Posterior vena cava (tissue), 2 donors: ENCODE data around the gene PDE4C. TPM values are rescaled to one million over a fixed set of nuclear protein-coding genes. Genes with fewer than 3 reads are reported as not detected.

ENCODE experiments used
- DNase-seq: peaks from one replicate; pipeline ENCODE4 v3.0.0-alpha.2; 2020; ENCODE audit warnings: low spot score
- intact Hi-C, 2 donors: fragments of 100-400 bp; cut with DNase I; formaldehyde crosslinking; loops; one replicate each; pipeline versions ENCODE4 v1.14.1 to v1.14.2; 2022 to 2023
- long read RNA-seq, 2 donors: library from polyadenylated mRNA; unstranded; transcript quantifications; one replicate each; pipeline ENCODE4 v2.0.0, GENCODE V29; 2020 to 2021
- total RNA-seq, 2 donors: library from RNA; stranded (reverse); fragmentation: NEBNext Ultra II Directional; extraction: Animal tissue kit (Norgen Biotek cat#: 25700); gene quantifications; one replicate each; pipeline ENCODE4 v1.2.1, GENCODE V29; 2021
- donor health status: DM: yes; HTN: yes; CAD: no.
- donor health status: DM: yes; HTN: yes; CAD: no.

Gene PDE4C
- 1 to 10 TPM in 1 of 2 donors, under 1 TPM in 1; 0.90 to 1.1 TPM for total RNA-seq
- long read RNA-seq, donor 1 = 0 reads
- long read RNA-seq, donor 2, partial matches to known transcripts = 0 of 3 reads
- long read RNA-seq, donor 2, other reads (novel, unspliced or antisense) = 3 of 3 reads

DNA sequence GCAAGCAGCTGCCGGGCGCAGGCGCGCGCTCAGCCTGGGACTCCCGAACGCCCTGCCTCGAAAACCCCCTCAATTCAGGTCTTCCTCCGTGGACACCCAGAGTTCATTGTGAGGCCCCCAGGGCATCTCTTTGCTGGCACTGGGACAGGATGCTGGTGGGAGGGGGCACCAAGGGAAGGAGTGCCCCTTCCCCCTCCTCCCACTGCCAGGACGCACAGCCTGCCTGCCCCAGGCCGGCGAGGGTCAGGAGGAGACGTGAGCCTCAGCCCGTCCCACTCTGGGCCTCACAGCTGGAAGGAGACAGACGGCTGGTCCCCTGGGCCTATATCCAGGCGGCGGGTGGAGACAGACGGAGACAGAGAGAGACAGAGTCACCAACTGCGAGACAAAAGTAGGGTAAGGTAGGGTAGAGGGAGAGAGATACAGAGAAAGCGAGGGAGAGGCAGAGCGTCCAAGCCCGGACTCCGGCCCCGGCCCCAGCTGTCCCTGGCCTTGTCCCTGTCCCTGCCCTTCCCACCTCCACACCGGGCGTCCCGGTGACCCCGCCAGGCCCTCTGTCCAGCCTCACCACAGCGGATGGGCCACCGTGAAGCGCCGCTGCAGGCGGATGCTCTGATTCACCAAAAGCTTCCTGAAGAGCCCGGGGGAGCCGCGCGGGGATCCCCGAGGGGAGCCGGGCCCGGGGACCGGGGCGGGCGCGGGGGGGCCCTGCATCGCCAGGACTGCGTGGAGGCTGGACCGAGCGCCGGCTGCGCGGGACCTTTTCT is at the start of gene PDE4C:
Gene PDE4C (minus strand): TSS at position 737 of the 767 bp plus-strand sequence. CDS start 23 bp downstream, at position 714.
- no peak for DNase-seq

DNA sequence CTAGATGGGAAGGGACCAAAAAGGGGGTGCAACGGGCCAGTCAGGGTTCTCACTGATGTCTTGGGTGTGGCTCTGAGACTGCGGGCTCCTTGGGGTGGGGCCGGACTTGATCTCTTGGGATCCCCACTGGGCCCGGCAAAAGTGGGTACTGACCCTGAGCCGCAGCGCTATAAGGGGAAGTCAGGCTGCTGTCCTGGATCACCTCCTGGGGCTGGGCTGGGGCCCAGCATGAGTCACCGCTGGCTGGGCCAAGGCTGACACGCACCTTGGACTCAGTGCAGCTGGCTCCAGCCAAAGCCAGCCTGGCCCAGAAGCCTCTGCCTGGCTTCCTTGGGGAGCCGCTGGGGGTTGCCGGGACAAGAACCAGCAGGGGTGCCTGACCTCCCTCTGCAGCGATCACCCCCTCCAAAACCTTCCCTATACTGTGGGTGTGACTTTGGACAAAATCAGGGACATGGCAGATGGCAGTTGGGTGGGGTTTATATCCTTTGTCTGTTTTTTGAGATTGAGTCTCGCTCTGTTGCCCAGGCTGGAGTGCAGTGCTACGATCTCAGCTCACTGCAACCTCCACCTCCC is 48.6 kb upstream of the PDE4C start:
- intact Hi-C loops = loop anchor here in 1 of 2 donors (10.0 kb wide), 1 partner anchor 140 kb away; the partner anchor contains the start of gene SSBP4
- peak; percentile 96 for DNase-seq

More for the DNA sequence above, at the start of gene PDE4C:
- intact Hi-C loops = no loop called here

DNA sequence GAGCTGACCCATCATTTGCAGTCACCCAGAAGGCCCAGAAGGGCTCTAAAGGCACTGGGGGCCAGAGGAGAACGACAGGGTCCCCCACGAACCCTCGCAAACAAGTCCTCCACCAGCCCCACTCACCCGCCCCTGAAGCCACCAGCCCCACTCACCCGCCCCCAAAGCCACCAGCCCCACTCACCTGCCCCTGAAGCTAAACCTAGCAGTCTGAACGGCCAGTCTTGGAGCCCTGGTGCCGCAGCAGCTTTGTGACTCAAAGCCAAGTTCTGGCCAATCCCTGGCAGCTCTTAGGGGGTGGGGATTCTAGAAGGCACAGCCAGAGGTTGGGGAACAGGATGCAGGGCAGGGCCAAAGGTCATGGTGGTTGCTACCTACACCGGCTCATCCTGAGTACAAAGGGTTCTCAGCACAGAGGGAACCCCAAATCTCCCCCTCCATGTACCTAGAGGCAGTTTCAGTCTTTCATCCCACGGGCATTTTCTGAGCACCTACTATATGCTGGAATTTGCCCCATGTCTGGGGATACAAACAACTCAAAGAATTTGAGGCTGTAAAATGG is 48.1 kb upstream of the PDE4C start, which contains the start of gene IQCN:
Gene IQCN (minus strand): TSS at position 234 of the 562 bp plus-strand sequence. CDS start 4,974 bp downstream, outside the sequence.
- intact Hi-C loops = loop anchor here in 1 of 2 donors (10.0 kb wide), 1 partner anchor 141 kb away; the partner anchor contains the start of gene SSBP4
- DNase-seq = no peak

DNA sequence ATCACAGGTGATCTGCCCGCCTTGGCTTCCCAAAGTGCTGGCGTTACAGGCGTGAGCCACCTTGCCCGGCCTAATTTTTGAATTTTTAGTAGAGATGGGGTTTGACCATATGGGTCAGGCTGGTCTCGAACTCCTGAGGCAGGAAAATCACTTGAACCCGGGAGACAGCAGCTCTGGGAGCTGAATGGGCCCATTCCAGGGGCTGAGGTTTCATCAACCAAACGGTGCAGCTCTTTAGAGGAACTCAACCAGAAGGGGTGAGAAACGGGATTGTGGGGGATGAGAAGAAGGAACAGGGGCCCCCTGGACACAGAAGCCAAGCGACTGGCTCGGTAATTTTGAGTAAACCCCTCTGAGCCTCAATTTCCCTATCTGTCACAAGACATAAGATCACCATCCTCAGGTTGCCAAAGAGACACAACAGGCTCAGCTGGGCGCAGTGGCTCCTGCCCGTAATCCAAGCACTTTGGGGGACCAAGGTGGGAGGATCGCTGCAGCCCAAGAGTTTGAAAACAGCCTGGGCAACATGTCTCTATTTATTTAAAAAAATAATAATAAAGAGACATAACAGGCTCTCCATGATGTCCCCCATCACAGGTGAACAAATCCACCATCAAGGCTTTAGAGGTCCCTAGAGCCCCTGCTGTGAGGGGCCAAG is 47.5 kb upstream of the PDE4C start:
- intact Hi-C loops = loop anchor here in 1 of 2 donors (10.0 kb wide), 1 partner anchor 141 kb away; the partner anchor contains the start of gene SSBP4

DNA sequence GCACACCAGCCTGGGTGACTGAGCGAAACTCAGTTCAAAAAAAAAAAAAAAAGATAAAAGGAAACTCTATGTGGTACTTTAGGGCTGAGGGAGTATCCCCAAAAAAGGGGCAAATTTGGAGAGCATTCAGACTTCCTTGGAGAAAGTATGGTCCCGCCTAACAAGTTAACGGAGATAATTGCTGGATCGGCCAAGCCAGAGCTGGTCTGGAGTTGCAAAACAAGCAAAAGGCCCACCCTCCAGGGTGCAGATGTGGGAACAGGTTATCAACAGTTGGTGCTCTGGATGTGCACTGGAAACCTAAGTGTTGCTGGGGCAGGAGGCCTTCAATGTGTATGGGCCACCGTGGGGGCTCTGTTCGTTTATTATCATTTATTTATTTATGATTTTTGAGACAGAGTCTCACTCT is 45.2 kb upstream of the PDE4C start:
- intact Hi-C loops = loop anchor here in 1 of 2 donors (10.0 kb wide), 1 partner anchor 143 kb away; the partner anchor contains the start of gene SSBP4
- DNase-seq = no peak

More for the DNA sequence above, 47.5 kb upstream of the PDE4C start:
- DNase-seq = no peak

DNA sequence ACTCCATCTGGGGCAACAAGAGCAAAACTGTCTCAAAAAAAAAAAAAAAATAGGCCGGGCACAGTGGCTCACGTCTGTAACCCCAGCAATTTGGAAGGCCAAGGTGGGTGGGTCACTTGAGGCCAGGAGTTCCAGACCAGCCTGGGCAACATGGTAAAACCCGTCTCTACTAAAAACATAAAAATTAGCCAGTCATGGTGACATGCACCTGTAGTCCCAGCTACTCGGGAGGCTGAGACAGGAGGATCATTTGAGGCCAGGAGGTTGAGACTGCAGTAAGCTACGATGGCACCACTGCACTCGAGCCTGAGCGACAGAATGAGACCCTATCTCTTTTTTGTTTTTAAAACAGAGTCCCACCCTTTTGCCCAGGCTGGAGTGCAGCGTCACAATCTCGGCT is 44.1 kb upstream of the PDE4C start:
- intact Hi-C loops = loop anchor here in 1 of 2 donors (10.0 kb wide), 1 partner anchor 144 kb away; the partner anchor contains the start of gene SSBP4

DNA sequence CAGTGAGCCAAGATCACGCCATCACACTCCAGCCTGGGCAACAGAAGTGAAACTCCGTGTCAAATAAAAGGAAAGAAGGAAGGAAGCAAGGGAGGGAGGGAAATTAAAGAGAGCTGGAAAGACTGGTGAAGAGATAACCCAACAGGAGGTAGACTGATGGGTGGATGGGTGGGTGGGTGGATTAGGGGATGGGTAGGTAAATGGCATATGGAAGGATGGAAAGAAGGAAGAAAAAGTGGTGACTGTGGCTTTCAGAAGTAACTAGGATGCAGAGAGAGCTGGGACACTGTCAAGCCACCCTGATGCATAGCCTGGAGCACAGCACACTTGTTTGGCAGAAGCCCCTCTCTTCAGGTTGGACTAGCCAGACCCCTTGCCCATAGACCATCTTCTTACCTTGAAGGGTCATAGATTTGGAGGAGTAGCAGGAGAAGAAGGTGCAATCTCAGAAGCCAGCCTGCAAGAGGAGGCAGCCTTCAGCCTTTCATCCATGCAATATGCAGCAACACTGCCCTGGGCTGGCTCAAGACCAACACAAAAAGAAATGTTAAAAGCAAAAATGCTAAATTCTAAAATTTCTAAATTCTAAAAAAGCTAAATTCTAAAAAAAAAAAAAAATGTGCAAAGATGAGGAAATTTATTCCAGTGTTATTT is 43.0 kb upstream of the PDE4C start:
- DNase-seq = no peak
- intact Hi-C loops = no loop called here

More for the DNA sequence above, 44.1 kb upstream of the PDE4C start:
- DNase-seq = no peak

DNA sequence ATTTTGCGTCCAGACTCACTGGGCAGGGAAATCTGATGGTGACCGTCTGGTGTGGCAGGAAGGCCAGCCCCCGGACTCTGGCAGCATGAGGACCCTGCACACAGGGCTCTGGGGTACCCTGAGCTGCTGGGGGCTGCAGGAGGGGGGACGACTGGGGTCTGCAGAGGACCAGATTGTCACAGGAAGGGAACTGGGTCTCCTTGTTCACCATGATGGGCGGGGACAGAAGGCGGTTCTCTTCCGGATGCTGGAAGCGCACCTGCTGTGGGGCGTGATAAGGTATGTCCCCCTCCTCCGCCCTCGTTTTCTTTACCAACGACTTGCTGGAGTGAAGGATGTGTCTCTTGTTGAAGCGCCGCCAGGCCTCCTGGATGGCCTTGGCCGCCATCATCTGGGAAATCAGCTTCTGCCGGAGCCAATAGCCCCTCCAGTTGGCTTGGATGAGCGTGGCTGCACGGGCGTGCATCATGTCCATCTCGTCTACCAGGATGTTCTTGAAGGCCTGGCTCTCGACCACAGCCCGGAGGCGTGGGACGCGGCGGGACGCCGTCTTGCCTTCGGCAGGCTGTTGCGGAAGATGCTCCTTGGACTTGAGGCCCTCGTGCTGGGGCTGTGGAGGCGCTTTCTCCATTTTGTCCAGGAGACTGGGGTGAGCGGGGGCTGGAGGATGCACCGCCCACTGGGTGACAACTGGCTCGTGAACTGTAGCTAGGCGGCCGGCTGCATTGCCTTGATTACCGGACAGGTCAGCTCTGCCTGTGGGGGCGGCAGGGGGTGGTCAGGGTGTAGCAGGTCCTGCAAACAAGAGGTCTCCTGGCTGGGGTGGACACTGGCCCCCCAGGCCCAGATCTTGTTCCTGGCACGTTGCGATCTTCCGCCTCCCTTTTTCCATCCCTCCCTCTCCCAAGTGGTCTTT is 40.8 kb upstream of the PDE4C start:
- intact Hi-C loops = no loop called here
- no peak for DNase-seq

DNA sequence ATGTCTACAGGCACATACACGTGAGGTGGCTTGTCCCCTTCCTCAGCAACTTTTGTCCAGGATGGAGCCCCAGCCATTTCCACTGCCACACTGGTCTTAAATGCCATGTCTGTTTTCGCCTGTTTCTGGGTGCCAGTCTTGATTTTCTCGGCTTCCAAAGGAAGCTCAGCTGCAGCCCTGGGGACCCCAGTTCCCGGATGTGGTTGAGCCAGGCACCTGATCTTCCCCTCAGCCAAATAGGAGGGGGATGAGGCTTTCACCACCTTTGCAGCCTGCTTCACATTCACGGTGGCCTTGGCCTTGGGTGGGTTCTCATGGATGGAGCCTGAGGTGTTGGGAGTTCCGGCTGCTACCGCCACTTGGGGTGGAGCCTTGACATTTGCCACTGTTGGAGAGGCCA is 39.3 kb upstream of the PDE4C start:
- intact Hi-C loops = no loop called here

DNA sequence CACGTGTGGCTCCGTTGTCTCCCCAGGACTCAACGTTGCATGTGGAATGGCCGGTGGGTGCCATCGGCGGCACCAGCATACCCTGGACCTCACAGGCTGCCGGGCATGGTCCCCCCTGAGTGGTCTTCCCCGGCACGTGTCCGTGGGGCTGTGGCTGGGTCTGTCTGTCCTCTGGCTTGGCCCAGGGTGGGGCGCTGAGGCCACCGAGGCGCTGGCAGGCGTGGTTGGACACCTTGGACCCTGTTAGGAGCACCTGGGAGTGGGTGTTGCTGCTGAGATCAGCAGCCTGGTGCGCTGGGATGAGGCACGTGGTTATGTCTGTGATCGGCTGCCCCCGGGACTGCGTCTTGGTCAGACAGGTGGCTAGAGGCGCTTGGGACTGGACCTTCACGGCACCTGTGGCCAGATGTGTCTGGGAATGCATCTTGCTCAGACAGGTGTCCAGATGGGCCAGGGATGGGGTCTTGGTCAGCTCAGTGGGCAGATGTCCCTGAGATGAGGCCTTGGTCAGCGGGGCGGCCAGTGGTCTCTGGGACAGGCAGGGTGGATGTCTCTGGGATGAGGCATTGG is 38.8 kb upstream of the PDE4C start:
- intact Hi-C loops = no loop called here
- no peak for DNase-seq

More for the DNA sequence above, 39.3 kb upstream of the PDE4C start:
- no peak for DNase-seq

DNA sequence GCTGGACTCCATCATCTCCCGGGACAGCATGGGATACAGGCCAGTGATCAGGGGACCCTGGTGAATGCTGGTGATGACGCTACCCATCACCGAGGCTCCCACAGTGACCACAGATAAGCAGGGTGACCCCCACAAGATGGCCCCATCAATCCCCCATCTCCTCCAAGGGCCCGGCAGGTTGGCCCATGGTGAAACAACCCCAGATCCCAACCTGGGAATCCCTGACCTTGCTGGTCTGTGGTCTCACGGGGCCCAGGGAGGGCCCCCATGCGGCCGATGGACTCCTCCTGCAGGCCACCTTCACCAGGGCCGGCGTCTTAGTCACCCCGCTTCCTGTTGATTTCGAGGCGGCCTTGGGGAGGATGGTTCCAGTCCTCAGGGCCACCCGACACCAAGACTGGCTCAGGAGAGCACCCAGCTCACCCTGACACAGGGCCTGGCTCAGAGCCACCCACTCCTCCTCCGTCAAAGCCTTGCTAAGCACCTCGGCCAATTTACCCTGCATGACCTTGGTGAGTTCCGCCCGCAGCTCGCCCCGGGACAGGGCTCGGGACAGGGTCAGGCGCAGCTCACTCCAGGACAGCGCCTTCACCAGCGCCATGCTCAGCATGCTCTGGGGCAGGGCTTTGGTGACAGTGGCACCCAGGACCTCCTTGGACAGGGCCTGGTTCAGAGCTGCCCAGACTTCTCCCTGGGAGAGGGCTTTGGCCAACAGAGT is 38.1 kb upstream of the PDE4C start:
- intact Hi-C loops = no loop called here
- DNase-seq = no peak

DNA sequence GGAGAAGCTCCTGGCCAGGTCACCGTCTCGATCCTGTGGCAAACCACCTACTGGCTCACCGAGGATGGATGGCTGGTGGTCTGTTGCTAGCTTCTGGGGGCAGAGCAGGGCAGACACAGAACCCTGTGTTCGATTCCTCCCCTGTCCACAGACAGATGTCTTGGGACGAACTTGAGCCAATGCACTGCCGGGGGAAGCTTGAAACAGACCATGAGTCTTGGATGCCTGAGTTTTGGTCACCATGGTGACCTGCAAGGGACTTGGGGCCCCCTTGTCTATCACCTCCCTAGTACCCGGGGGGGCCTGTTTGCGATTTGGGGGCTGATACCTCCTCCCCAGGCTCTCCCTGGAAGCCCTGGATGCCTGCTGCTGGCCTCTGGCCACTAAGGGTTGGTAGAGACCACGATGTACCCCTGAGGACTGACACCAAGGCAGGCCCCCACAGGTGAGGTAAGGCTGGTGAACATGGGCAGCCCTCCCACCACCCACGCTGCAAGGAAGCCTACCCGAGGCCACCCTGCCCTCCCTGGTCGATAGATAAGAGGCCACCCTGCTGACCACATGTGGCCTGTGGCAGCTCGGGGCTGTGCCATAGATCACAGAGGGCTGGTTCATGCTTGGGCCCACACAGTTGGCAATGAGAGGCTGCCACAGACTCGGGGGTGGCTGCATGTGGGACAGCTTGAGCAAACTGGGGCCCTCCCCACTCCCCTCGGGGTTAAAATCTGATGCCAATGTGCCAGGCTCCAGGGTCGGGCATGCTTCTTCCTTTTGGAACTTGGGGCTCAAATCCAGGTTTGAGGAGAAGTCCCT is 37.3 kb upstream of the PDE4C start:
- intact Hi-C loops = no loop called here
- DNase-seq = no peak

DNA sequence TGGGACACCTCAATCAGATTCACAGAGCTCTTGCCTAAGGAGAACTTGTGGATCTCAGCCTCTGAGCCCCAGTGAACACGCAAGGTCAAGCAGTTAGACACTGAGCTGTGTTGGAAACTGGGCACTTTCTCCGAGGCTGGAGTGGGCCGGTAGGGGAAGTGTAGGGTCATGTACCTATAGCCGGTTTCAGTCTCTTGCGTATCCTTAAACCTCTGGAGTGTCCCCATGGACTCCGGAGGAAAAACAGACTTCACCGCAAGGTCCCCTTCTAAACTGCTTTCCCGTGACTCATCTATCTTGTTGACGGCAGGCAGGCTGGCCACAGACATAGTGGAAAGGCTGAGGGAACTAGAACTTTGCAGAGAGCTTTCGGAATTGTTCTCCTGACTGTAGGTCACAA is 36.7 kb upstream of the PDE4C start:
- intact Hi-C loops = no loop called here
- no peak for DNase-seq

DNA sequence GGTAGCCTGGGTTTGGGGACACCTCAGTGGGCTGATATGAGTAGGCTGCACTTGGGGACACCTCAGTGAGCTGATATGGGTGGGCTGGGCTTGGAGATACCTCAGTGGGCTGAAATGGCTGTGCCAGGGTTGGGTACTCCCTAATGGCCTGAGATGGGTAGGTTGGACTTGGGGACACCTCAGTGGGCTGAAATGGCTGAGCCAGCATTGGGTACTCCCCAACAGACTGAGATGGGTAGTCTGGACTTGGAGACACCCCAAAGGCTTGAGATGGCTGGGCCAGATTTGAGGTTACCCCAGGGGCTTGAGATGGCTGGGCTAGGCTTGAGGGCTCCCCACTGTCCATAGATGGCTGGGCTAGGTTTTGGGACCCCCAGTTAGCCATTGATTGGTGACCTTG is 35.9 kb upstream of the PDE4C start:
- intact Hi-C loops = no loop called here
- DNase-seq = no peak

DNA sequence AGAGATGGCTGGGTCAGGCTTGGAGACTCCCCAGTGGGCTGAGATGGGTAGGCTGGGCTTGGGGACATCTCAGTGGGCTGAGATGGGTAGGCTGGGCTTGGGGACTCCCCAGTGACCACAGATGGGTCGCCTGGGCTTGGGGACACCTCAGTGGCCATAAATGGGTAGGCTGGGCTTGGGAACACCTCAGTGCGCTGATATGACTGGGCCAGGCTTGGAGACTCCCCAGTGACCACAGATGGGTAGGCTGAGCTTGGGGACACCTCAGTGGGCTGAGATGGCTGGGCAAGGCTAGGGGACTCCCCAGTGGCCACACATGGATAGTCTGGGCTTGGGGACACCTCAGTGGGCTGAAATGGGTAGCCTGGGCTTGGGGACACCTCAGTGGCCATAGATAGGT is 35.2 kb upstream of the PDE4C start:
- DNase-seq = no peak
- intact Hi-C loops = no loop called here

DNA sequence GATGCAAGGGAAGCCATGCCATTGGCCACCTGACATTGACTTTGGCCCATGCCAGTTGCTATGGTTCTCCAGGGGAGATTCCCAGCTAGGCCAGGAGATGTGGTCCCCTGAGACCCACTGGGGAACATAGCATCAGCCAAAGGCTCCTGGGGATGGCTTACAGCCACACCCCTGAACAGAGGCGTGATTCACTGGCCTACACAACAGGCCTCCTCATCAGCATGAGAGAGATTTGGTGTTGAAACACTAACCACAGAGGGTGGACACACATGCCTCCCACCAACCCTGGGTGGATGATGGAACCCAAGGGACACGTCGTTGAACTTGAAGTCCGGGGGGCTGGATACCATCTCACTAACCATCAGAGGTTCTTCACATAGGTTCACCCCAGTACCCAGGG is 33.7 kb upstream of the PDE4C start:
- intact Hi-C loops = loop anchor here in 1 of 2 donors (10.0 kb wide), 1 partner anchor 55 kb away; the partner anchor contains the start of gene RAB3A
- no peak for DNase-seq
